ENCODE results near the gene CEACAM3.
A peak's percentile ranks its signal among the peaks of the same experiment; 100 is the strongest.

CEACAM3 gene

GRCh38 chr19:41776700-41777099 is 19.7 kb upstream of the CEACAM3 start:
- TF ChIP-seq EZH2phosphoT487 (IDR thresholded peaks at IDR 0.05; ENCODE audit: low read depth) (no peak), CTCF (IDR thresholded peaks at IDR 0.05; ENCODE audit: low read depth, low read length) (no peak)
- Histone ChIP-seq H3K27ac (ENCODE audit: low read length) (no peak overlapping the region), H3K4me1 (ENCODE audit: low read length) (no peaks in the 10 kb centered on the region), H3K79me2 (ENCODE audit: low read length) (no peaks in the 10 kb centered on the region), H4K20me1 (ENCODE audit: insufficient read depth, low read length) (no peaks in the 10 kb centered on the region), H3K9ac (ENCODE audit: low read length) (no peak overlapping the region), H3K4me2 (ENCODE audit: low read length) (no peak overlapping the region), H3K9me3 (ENCODE audit: insufficient read depth, low read length) (no peaks in the 10 kb centered on the region), H2AFZ (ENCODE audit: low read depth, low read length) (no peak overlapping the region), H3K36me3 (replicated peaks; ENCODE audit: low read depth, low read length) (no peaks in the 10 kb centered on the region), H3K4me3 (ENCODE audit: low read length) (no peak overlapping the region), H3K27me3 (ENCODE audit: low read depth, low read length) (peaks cover 49% of the 10 kb centered on the region)

DNA sequence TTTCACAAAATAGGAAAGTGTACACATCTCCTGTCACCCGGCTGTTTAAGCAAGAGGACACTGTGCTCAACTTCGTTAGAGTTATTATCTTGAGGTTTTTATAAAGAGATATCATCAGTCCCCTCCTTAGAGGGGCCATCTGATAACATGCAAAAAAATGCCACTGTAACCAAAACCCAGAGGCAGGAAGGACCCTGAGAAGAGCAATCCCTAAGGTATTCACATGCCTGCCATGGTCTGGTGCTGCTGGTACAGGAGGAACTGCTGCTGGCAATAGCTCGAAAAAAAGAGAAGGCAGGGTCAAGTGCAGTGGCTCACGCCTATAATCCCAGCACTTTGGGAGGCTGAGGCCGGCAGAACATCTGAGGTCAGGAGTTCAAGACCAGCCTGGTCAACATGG is 12.8 kb upstream of the CEACAM3 start:
- Histone ChIP-seq H3K79me2 (ENCODE audit: low read length) (no peaks in the 10 kb centered on the region), H3K27ac (ENCODE audit: low read length) (no peak overlapping the region), H3K9me3 (ENCODE audit: insufficient read depth, low read length) (no peaks in the 10 kb centered on the region), H3K4me2 (ENCODE audit: low read length) (no peak overlapping the region), H3K36me3 (replicated peaks; ENCODE audit: low read depth, low read length) (no peaks in the 10 kb centered on the region), H3K4me3 (ENCODE audit: low read length) (no peak overlapping the region), H3K4me1 (ENCODE audit: low read length) (peaks cover 9% of the 10 kb centered on the region), H4K20me1 (ENCODE audit: insufficient read depth, low read length) (no peaks in the 10 kb centered on the region), H3K27me3 (ENCODE audit: low read depth, low read length) (peaks cover 48% of the 10 kb centered on the region), H3K9ac (ENCODE audit: low read length) (no peak overlapping the region), H2AFZ (ENCODE audit: low read depth, low read length) (no peak overlapping the region)
- no peak for TF ChIP-seq EZH2phosphoT487 (IDR thresholded peaks at IDR 0.05; ENCODE audit: low read depth)
- TF ChIP-seq CTCF (IDR thresholded peaks at IDR 0.05; ENCODE audit: low read depth, low read length), result no peak

GRCh38 chr19:41784312-41784711 is 12.1 kb upstream of the CEACAM3 start:
- Histone ChIP-seq H3K4me1 (ENCODE audit: low read length) (peaks cover 9% of the 10 kb centered on the region), H4K20me1 (ENCODE audit: insufficient read depth, low read length) (no peaks in the 10 kb centered on the region), H3K79me2 (ENCODE audit: low read length) (no peaks in the 10 kb centered on the region), H3K4me2 (ENCODE audit: low read length) (no peak overlapping the region), H2AFZ (ENCODE audit: low read depth, low read length) (no peak overlapping the region), H3K27me3 (ENCODE audit: low read depth, low read length) (peaks cover 51% of the 10 kb centered on the region), H3K4me3 (ENCODE audit: low read length) (no peak overlapping the region), H3K27ac (ENCODE audit: low read length) (no peak overlapping the region), H3K9ac (ENCODE audit: low read length) (no peak overlapping the region), H3K36me3 (replicated peaks; ENCODE audit: low read depth, low read length) (no peaks in the 10 kb centered on the region), H3K9me3 (ENCODE audit: insufficient read depth, low read length) (no peaks in the 10 kb centered on the region)
- no peak for TF ChIP-seq CTCF (IDR thresholded peaks at IDR 0.05; ENCODE audit: low read depth, low read length)
- TF ChIP-seq EZH2phosphoT487 (IDR thresholded peaks at IDR 0.05; ENCODE audit: low read depth), result no peak

DNA sequence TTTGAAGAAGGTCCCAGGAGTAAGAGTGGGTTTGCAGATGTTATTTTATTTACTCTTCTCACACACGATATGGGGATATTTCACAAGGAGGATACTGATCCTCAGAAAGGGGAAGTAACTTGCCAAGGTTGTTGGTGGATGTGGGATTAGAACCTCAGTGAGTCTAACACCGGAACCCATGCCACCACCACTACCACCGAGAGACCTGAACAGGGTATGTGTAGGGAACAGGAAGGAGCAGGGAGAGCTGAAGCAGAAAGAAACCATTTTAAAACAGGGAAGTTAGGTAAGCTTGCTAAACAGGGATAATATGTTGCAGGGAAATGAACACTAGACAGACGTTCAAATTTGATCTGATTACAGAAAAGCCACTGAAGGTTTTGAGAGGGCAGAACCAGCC is 11.6 kb upstream of the CEACAM3 start:
- H3K27ac ChIP-seq (ENCODE audit: low read length), result no peak overlapping the region
- no peak overlapping the region for H2AFZ ChIP-seq (ENCODE audit: low read depth, low read length)
- peaks cover 51% of the 10 kb centered on the region for H3K27me3 ChIP-seq (ENCODE audit: low read depth, low read length)
- no peaks in the 10 kb centered on the region for H3K36me3 ChIP-seq (replicated peaks; ENCODE audit: low read depth, low read length)
- no peaks in the 10 kb centered on the region for H3K9me3 ChIP-seq (ENCODE audit: insufficient read depth, low read length)
- H3K79me2 ChIP-seq (ENCODE audit: low read length), result no peaks in the 10 kb centered on the region
- no peaks in the 10 kb centered on the region for H4K20me1 ChIP-seq (ENCODE audit: insufficient read depth, low read length)
- H3K4me3 ChIP-seq (ENCODE audit: low read length), result no peak overlapping the region
- H3K9ac ChIP-seq (ENCODE audit: low read length), result no peak overlapping the region
- TF ChIP-seq CTCF (IDR thresholded peaks at IDR 0.05; ENCODE audit: low read depth, low read length), result no peak
- no peak for TF ChIP-seq EZH2phosphoT487 (IDR thresholded peaks at IDR 0.05; ENCODE audit: low read depth)
- H3K4me1 ChIP-seq (ENCODE audit: low read length), result peaks cover 9% of the 10 kb centered on the region
- peak overlapping the region; percentile 59 for H3K4me2 ChIP-seq (ENCODE audit: low read length)

Data from OCI-LY3 (cell line).